ENCODE measurements around the gene DOCK4. TPM values are rescaled to one million over a fixed set of nuclear protein-coding genes. Genes with fewer than 3 reads are reported as not detected.

The DOCK4 gene
- total and polyA plus RNA-seq, 2 of the 8 experiments (the other 6 are each of a cell fraction or from before 2014, with no cell fraction given): 5.1 to 23.6 TPM

DNA sequence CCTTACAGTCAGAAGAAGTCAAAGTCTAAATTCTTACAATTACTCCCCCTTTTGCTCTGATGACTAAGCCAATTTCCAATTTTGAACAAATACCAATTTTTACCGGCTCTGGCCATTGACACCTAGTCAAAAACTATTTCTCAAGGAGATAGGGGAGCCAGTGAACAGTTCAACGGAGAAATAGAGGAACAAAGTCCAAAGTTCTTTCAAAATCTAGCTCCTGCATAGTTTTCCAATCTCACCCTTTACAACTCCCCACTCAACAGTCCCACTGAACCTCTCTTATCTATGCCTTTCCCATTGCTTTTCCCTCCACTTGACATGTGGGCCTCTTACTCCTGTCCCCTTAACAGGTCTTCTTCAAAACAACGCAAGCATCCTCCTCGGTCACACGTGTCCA is 192.9 kb downstream of the DOCK4 start:
- CTCF ChIA-PET (ENCODE audit: partially characterized antibody): no interaction called here
- no peaks in the 10 kb centered on the region for H3K79me2 ChIP-seq (ENCODE audit: control insufficient read depth in 1 of 2, insufficient read depth in 2 of 2, low read length in 2 of 2)

More for the DNA sequence above, 192.9 kb downstream of the DOCK4 start:
- H4K8ac ChIP-seq (ENCODE audit: extremely low read depth, insufficient read depth, low read length): no peak overlapping the region
- H2AK5ac ChIP-seq (ENCODE audit: low read depth, low read length): no peak overlapping the region
- H2BK120ac ChIP-seq (replicated peaks; ENCODE audit: low read depth, low read length): no peak overlapping the region
- TF ChIP-seq RXRA (IDR thresholded peaks at IDR 0.05; ENCODE audit: insufficient read depth, low read depth, low read length) (no peak), CREB1 (IDR thresholded peaks at IDR 0.05) (no peak)
- H3K4me2 ChIP-seq (ENCODE audit: insufficient read depth in 1 of 2, low read depth in 2 of 2, low read length in 2 of 2): no peak overlapping the region
- no peak overlapping the region for H3K27ac ChIP-seq (ENCODE audit: low read depth, low read length)
- H3K79me1 ChIP-seq (ENCODE audit: low read depth, low read length): no peaks in the 10 kb centered on the region
- WGBS, 2 experiments (ENCODE audit: extremely low coverage in 1 of 2, insufficient coverage in 1 of 2, insufficient read length in 1 of 2, insufficient replicate concordance in 2 of 2, low coverage in 1 of 2, low lambda C conversion rate in 2 of 2, missing lambda C conversion rate in 1 of 2): 94% methylated on average over 5 of the region's 5 CpGs; no CpG with 5 or more reads in 1 of the 2 experiments
- H3K4ac ChIP-seq (replicated peaks; ENCODE audit: insufficient read length, low read depth, low read length): no peak overlapping the region
- H3K9me3 ChIP-seq (ENCODE audit: insufficient read depth in 2 of 2, low read depth in 1 of 2, low read length in 1 of 2): no peaks in the 10 kb centered on the region
- H3K4me3 ChIP-seq (ENCODE audit: extremely low read depth in 1 of 4, insufficient read depth in 2 of 4, low read depth in 3 of 4, low read length in 4 of 4): no peak overlapping the region
- no peak overlapping the region for H2BK15ac ChIP-seq (ENCODE audit: low read length)
- no peak overlapping the region for H2BK12ac ChIP-seq (ENCODE audit: low read depth, low read length)
- H3K14ac ChIP-seq (ENCODE audit: insufficient read length): no peak overlapping the region
- H3K23ac ChIP-seq (ENCODE audit: insufficient read length): no peak overlapping the region
- no peaks in the 10 kb centered on the region for H3K4me1 ChIP-seq (replicated peaks in 1 of 4; ENCODE audit: control insufficient read depth in 3 of 4, insufficient read depth in 4 of 4, low read length in 3 of 4)
- no peak overlapping the region for H2BK20ac ChIP-seq (ENCODE audit: low read length)
- POLR2A ChIA-PET (ENCODE audit: partially characterized antibody): no interaction called here
- no peak for FAIRE-seq
- no peak overlapping the region for H4K5ac ChIP-seq (ENCODE audit: insufficient read length, low read depth, low read length)
- no peak overlapping the region for H2BK5ac ChIP-seq (ENCODE audit: low read depth, low read length)
- no peaks in the 10 kb centered on the region for H3K36me3 ChIP-seq (ENCODE audit: control insufficient read depth in 2 of 4, insufficient read depth in 4 of 4, low read length in 3 of 4)
- H3K56ac ChIP-seq (replicated peaks; ENCODE audit: insufficient read length, low read depth, low read length): no peak overlapping the region
- no peak overlapping the region for H3K18ac ChIP-seq (ENCODE audit: extremely low read depth, low read length)
- no peak overlapping the region for H4K91ac ChIP-seq (replicated peaks; ENCODE audit: insufficient read length, low read length)
- no peak overlapping the region for H3K9ac ChIP-seq (replicated peaks in 1 of 4; ENCODE audit: extremely low read depth in 1 of 4, low read depth in 3 of 4, low read length in 3 of 4)
- no peaks in the 10 kb centered on the region for H4K20me1 ChIP-seq (replicated peaks in 1 of 2; ENCODE audit: control insufficient read depth in 1 of 2, insufficient read depth in 2 of 2, low read length in 2 of 2)
- no peak overlapping the region for H2AFZ ChIP-seq (ENCODE audit: low read length)
- no peak for DNase-seq (ENCODE audit: low read depth in 1 of 2, low spot score in 2 of 2)
- no peaks in the 10 kb centered on the region for H3K23me2 ChIP-seq (ENCODE audit: low read depth, low read length)
- H3K27me3 ChIP-seq (replicated peaks in 1 of 4; ENCODE audit: control insufficient read depth in 3 of 4, extremely low read depth in 1 of 4, insufficient read depth in 3 of 4, low read length in 3 of 4): no peaks in the 10 kb centered on the region

Data from H1 (cell line).